PFSK-1 (cell line): ENCODE data around the gene MAPK8IP1.

Source experiments
- REST ChIP-seq, 2 experiments: IDR thresholded peaks; 2 replicates each; pipeline versions ENCODE4 v1.6.1 to v1.8.0; 2011 to 2012; ENCODE audit warnings: low read depth in 2 of 2, low read length in 2 of 2, control low read depth in 1 of 2, inconsistent platforms in 1 of 2, mild to moderate bottlenecking in 1 of 2, moderate library complexity in 1 of 2; ENCODE audit not compliant: insufficient read depth in 1 of 2
- SIN3A ChIP-seq: IDR thresholded peaks from 2 replicates; pipeline ENCODE4 v1.6.1; 2012; ENCODE audit warnings: mild to moderate bottlenecking, low read length, moderate library complexity, borderline replicate concordance; ENCODE audit not compliant: insufficient read depth

DNA sequence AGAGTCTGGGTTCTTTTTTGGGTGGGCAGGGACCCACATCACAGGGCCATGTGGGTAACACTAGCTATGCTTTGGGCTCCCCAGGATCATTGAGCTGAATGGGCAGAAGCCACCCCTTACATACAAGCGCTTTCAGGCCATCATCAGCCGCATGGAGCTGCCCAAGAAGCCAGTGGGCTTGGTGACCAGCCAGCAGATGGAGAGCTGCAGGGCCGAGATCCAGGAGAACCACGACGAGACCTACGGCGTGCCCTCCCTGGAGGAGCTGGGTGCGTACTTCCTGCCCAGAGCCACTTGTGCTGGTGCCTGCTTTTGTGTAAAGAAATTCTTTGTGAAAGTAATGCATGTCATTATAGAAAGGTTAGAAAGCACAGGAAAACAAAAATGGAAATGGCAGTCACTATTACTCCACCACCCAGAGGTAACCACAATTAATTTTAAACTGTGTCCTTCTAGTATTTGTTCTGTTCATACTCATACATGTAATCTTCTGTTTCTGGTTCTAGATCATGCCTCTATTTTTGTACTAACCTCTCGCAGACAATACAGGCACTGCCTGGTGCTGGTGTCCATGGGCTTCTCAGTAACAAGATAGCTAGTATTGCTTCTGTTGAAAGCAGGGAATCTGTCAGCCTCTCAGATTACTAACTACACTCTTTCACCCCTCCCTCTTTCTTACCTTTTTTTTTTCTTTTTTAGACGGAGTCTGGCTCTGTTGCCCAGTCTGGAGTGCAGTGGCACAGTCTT lies 24.5 kb upstream of the MAPK8IP1 start:
- TF ChIP-seq REST (IDR thresholded peaks at IDR 0.05; ENCODE audit: insufficient read depth in 1 of 2, low read depth in 2 of 2, low read length in 2 of 2), result no peak
- no peak for TF ChIP-seq SIN3A
